ENCODE data around the gene PLVAP. TPM values are rescaled to one million over a fixed set of nuclear protein-coding genes. Genes with fewer than 3 reads are reported as not detected.
A peak's percentile ranks its signal among the peaks of the same experiment; 100 is the strongest.

The PLVAP gene
- total and polyA plus RNA-seq, 9 of the 15 experiments (the other 6 are each of a cell fraction or from before 2014, with no cell fraction given): 0.09 to 0.84 (median 0.51) TPM; not detected in 4

DNA sequence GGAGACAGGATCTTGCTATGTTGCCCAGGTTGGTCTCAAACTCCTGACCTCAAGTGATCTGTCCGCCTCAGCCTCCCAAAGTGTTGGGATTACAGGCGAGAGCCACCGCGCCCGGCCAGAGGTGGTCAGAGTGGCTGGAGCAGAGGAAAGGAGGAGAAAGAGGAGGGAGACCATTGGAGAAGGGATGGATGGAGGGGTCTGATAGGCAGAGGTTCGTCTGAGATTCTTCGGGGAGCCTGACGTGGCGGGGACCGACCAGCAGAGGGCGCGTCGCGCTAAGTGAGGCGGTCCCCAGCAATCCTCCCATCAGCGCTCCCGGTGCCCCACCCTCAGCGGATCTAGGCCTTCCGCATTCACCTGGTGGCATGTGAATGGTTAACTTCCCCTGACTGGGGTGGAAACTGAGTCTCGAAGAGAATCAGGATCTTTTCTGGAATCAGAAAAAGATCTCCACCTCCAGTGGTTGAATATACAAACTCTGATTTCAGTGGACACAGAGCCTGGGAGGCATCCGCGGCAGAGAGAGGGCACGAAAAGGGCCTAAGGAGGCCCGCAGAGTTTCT lies 31.0 kb downstream of the PLVAP start (continued):
- TF ChIP-seq, protein P1, sequence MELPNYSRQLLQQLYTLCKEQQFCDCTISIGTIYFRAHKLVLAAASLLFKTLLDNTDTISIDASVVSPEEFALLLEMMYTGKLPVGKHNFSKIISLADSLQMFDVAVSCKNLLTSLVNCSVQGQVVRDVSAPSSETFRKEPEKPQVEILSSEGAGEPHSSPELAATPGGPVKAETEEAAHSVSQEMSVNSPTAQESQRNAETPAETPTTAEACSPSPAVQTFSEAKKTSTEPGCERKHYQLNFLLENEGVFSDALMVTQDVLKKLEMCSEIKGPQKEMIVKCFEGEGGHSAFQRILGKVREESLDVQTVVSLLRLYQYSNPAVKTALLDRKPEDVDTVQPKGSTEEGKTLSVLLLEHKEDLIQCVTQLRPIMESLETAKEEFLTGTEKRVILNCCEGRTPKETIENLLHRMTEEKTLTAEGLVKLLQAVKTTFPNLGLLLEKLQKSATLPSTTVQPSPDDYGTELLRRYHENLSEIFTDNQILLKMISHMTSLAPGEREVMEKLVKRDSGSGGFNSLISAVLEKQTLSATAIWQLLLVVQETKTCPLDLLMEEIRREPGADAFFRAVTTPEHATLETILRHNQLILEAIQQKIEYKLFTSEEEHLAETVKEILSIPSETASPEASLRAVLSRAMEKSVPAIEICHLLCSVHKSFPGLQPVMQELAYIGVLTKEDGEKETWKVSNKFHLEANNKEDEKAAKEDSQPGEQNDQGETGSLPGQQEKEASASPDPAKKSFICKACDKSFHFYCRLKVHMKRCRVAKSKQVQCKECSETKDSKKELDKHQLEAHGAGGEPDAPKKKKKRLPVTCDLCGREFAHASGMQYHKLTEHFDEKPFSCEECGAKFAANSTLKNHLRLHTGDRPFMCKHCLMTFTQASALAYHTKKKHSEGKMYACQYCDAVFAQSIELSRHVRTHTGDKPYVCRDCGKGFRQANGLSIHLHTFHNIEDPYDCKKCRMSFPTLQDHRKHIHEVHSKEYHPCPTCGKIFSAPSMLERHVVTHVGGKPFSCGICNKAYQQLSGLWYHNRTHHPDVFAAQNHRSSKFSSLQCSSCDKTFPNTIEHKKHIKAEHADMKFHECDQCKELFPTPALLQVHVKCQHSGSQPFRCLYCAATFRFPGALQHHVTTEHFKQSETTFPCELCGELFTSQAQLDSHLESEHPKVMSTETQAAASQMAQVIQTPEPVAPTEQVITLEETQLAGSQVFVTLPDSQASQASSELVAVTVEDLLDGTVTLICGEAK (IDR thresholded peaks at IDR 0.05): no peak
- TF ChIP-seq, protein P1 (CRISPR knock-in tag; IDR thresholded peaks at IDR 0.05): no peak
- TF ChIP-seq RFX1 (IDR thresholded peaks at IDR 0.05): no peak
- peak; percentile 76 to 91 for TF ChIP-seq RAD21 (CRISPR knock-in tag; conservative IDR thresholded peaks at IDR 0.05 in 1 of 2, IDR thresholded peaks at IDR 0.05 in 1 of 2)
- no peak for TF ChIP-seq FOS (IDR thresholded peaks at IDR 0.05; ENCODE audit: extremely low read depth, insufficient read length)
- no peak for TF ChIP-seq EGR1 (conservative IDR thresholded peaks at IDR 0.05)
- TF ChIP-seq TRIM24 (IDR thresholded peaks at IDR 0.05): no peak
- TF ChIP-seq, protein P2, sequence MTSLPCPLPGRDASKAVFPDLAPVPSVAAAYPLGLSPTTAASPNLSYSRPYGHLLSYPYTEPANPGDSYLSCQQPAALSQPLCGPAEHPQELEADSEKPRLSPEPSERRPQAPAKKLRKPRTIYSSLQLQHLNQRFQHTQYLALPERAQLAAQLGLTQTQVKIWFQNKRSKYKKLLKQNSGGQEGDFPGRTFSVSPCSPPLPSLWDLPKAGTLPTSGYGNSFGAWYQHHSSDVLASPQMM (CRISPR knock-in tag; IDR thresholded peaks at IDR 0.05): no peak
- no peak for TF ChIP-seq ZNF699 (CRISPR knock-in tag; IDR thresholded peaks at IDR 0.05; ENCODE audit: insufficient replicate concordance)
- no peak for TF ChIP-seq SREBF1 (IDR thresholded peaks at IDR 0.05; ENCODE audit: borderline replicate concordance, low read depth, low read length)
- TF ChIP-seq CEBPB (tag; IDR thresholded peaks at IDR 0.05): no peak

Measured in K562 (cell line).